CD4-positive, alpha-beta T cell treated with Interleukin-15 for 4 hours (primary cell): ENCODE data around the gene PPP1R16B.
A peak's percentile ranks its signal among the peaks of the same experiment; 100 is the strongest.

Source experiments
- DNase-seq: peaks from one replicate; pipeline ENCODE4 v3.0.0-alpha.2; 2020; ENCODE audit warnings: low spot score

PPP1R16B gene

DNA sequence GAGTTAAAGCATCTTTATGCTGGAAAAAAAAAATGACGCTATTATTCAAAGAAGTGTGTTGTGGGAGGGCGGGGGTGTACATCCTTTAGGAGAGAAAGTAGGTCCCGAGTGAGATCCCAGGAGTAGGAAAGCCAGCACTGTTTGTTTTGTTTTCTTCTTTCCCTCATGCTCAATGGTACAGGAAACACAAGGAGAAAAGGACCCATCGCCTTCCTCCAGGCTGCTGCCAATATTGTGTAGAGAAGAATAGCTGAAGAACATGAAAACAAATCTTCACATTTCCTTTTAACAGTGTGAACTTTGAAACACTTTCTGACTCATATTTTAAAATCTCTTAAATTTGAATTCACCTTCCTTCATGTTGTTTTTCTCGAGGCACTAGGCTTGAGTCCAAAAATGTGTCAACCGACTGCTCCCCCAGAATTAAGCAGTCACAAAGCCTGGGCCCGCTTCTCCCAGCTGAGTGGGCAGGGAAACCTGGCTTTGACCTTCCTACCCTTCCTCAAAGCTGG, 22.3 kb downstream of the PPP1R16B start:
- no peak for DNase-seq

DNA sequence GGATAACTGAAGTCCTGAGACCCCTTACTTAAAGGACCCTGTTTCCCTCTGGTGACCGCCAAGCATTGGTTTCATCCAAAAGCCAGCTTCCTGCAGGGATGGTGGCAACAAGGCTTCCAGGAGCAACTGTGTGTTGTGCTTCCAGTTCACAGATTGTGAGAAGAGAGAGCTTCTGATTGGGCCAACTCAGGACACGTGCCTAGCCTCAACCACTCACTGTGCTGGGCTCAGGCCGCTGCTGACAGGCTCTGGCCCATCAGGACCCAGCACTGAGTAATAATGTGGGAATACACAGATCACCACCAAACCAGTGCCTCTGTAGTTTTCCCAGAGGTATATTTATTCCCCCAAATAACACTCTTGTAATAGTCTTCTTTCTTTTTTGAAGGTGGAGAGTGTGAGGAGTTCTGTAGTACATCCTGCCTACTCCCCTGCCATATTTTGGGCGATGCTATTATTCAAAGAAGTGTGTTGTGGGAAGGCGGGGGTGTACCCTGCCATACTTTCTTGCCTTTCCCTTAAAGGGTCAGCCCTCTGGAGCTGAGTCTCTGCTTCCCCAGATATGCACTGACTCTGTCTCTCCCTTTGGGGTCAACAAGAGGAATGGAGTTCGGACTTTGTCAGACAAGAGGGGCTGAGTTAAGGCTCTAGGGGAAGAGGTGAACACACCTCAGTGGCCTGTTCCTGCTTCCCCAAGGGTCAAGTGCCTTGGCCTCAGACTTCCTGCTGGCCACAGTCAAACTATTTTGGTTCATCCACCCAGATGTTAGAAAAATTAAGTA, 23.2 kb downstream of the PPP1R16B start:
- no peak for DNase-seq

DNA sequence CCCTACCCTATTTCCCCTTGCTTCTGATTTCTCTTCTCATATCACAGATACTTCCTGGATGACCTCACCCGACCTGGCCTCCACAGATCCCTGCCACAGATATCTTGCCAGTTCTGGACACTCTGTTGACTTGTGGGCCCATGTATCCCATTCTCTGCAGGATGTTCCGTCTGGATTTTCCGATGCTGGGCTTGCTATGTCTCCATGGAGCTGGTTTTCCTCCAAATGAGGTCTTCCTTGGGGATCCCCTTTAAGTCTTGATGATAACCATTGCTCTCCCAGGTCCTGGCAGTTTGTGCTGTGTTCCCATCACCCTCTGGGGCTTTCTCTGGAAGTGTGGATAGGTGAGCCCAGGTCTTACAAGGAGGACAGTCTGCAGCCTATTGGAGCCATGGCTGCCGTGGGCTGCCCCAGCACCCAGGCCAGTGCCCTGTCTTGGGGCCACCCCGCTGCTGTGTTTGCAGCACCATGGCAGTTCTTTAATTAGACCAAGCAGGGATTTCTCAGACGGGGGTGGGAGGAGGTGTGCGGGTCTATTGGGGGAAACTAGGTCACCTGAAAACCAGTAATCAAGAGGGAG, 23.9 kb downstream of the PPP1R16B start:
- no peak for DNase-seq

DNA sequence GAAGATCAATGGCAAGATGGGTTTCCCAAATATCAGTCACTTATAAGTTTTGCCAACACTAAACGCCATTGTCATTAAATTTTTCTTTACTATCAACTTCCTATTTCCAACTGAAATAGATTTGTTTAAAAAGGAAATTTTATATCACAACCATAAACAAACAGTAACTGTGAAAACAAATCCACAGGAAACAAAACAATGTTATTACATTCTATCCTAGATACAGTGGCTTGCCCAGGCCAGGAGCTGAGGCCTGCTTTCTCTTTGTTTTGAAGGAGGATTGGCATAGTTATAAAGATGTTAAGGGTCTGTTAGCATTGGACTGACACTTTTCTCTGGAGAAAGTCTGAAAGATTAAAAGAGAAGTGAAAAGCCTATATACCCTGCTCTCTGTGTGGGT, 24.9 kb downstream of the PPP1R16B start:
- no peak for DNase-seq

DNA sequence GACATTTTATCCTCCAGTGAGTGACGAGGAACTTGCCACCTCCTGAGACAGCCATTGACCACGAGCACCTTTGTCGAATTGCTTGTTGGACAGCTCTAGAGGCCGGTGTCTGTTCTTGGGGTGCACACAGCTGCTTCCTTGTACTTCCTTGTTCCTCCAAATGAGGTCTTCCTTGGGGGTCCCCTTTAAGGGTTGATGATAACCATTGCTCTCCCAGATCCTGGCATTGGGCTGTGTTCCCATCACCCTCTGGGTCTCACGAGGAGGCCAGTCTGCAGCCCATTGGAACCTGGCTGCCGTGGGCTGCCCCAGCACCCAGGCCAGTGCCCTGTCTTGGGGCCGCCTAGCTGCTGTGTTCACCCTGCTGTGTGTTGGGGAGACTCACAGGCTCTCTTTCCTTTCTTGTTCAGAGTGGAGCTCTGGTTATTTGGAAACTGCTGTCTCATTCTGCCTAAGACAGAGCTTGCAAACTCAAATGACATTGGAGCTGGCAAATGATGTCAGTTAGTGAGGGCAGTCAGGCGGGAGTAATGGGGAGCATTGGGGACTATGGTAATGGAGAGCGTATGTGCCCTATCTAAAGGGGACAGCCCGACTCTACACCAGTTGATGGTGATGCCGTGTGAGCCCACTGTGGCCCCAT, 25.7 kb downstream of the PPP1R16B start:
- DNase-seq: no peak

DNA sequence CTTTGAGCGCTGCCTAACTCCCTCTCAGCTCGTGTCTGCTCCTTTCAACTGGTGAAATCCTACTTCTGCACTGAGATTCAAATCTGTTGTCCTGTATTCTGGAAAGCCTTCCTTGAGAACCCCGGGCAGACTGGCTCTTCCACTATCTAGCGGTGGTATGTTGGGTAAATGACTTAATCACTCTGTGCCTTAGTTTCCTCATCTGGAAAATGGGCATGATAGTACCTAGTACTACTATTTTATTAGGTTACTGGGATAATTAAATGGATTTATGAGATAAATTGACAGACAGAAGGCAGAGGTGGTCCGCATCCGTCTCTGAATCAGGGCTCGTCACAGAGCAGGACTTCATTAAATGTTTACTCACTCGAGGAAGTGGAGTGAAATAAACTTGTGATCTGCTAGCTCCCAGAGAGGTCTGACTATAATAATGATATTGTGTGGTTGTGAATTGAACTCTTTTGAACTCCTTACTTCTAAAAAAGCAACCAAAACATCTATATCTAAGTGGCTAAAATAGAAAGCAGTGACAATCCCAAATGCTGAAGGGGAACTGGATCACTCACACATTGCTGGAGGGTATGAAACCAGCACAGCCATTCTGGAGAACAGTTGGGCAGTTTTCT, 26.6 kb downstream of the PPP1R16B start:
- no peak for DNase-seq

DNA sequence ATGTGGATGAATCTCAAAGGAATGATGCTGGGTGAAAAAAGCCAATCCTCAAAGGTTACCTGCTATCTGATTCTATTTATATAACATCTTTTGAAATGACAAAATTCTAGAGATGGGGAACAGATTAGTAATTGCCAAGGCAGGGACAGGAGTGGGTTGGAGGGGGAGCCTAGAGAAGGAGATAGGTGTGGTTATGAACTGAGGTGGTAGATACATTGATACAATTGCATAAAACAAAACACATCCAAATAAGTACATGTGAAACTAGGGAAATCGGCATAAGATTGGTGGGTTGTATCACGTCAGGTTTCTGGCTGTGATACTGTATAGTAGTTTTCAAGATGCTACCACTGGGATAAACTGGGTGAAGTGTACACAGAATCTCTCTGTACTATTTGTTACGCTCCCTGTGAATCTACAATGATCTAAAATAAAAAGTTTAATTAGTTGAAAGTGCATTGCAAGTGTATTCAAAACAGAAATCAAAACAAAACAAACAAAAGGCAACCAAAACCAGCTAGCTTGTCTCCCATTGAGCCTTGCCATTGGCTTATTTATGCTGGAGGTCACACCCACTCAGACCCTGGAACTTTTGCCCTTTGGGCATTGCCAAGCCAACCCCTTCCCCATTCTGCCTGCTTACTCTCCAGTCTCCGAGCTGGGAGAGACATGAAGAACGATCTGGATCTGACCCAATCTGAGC, 27.8 kb downstream of the PPP1R16B start:
- DNase-seq: no peak

DNA sequence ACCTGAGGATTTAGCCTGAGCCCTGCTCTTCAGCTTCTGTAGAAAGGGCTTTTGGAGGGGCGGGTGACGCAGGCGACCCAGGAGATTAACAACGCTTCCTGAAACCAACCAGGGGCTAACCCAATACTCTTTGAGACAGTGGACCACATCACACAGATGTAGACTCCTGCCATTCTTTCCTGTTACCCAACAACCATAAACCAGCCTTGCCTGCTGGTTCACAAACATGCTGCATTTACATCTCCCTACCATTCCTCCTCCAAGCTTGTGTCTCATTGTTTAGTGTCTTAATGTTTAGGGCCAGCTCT, 28.3 kb downstream of the PPP1R16B start:
- DNase-seq: no peak

DNA sequence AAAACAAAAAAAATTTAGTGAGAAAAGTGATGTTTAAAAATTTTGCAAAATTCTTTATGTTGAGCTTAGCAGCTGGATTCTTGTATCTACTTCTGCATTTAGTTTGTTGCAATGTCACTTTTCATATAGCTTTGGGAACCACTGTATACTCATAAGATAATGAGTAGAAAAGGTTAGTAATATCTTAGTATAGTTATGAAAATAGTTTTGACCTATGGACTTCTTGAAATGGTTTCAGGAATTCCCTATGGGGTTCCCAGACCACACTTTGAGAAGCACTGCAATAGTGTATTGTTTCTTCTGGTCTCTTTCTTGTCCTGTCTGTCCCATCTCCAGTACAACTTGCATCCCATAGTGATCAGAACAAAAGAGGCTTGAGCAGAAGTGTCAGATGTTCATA, 29.4 kb downstream of the PPP1R16B start:
- DNase-seq: no peak

DNA sequence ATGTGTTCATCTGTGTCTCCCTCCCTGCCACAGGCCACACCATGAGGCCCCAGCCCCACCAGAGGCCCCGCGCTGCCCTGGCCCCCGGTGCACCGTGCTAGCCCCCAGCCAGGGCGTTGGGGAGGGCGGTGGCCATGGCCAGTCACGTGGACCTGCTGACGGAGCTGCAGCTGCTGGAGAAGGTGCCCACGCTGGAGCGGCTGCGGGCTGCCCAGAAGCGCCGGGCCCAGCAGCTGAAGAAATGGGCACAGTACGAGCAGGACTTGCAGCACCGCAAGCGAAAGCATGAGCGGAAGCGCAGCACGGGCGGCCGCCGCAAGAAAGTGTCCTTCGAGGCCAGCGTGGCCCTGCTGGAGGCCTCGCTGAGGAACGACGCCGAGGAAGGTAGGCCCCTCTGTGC, 30.3 kb downstream of the PPP1R16B start:
- DNase-seq: no peak

DNA sequence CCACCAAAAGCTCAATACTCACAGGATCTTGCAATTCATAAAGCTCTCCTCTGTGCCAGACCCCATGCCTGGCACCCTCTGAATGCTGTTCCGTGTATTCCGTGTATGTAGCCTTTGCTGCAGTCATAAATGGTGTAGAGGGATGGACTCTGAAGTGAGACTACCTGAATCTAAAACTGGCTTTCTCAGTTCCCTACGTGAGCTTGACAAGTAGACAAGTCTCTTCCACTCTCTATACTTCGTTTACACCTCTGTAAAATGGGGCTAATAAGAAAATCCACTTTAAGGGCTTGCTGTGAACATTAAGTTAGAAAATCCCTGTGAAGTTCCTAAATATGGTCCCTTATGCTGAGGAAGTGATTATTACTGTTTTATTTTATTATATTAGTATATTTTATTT, 31.5 kb downstream of the PPP1R16B start:
- DNase-seq: no peak

DNA sequence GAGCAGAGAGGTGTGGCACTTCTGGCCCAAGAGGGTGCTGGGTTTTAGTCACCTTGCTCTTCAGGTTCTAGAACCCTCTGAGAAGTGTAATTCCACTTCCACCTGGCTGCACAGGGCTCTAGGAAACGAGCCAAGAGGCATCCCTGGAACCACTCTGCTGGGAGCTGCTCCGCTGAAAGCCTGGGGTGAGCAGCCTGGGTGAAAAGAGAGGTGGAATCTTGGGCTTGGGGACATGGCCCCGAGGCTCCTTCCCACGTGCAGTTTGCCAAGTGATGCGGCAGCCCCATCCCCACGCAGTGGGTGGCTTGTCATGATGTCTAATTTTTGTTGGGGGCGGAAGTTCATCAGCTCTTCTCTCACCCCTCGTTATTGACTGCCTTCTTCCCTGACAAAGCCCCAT, 32.8 kb downstream of the PPP1R16B start:
- DNase-seq: no peak

DNA sequence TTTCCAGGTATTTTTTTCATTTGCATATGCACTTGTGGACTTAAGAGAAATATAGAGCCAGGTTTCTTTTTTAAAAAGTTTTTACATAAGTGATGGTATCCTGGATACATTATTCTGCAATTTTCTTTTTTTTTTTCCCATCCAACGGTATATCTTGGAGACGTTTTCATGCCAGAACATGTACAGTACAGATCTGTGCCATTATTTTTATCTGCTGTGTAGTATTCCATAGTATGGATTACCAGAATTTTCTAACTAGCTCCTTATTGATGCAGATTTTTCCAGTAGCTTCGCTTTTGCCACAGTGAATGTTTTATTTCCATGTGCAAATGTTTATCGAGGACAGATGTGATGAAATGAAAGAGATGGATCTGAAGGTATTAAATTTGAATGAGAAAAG, 34.1 kb downstream of the PPP1R16B start:
- DNase-seq: no peak

DNA sequence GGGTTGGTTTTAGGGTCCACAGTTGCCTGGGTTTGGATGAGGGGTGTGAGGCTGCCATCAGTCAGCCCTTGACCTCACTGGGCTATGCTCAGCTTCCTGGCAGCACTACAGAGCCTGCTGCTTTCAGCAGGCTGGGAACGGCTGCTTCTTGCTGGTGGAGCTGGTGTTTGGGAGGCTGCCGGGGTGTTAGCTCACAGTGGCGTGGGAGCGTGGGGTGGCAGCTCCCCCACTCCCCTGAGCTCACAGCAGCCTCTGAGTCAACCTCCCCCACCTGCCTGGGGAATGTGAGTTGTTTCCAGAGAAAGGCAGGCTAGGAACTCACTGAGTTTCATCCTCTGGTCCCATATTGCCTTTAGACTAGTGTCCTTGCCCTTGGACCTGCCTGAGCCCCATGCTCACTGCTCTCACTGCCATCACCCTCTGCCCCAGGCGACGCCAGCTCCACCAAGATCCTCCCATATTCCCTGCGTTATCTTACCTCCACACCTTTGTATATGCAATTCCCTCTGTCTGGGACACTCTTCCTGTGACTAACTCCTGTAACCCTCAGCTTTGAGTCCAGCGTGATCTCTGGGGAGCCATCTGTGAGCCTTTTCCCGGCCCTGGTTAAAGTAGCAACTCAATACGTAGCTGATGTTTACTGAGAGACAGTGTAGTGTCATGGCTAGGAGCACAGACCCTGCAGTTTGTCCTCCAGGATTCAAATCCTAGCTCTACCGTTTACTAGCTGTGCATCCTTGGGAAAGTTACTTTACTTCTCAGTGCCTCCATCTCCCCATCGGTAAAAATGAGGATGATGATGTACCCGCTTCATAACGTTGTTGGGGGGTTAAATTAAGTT, 34.8 kb downstream of the PPP1R16B start:
- DNase-seq: peak; percentile 33

DNA sequence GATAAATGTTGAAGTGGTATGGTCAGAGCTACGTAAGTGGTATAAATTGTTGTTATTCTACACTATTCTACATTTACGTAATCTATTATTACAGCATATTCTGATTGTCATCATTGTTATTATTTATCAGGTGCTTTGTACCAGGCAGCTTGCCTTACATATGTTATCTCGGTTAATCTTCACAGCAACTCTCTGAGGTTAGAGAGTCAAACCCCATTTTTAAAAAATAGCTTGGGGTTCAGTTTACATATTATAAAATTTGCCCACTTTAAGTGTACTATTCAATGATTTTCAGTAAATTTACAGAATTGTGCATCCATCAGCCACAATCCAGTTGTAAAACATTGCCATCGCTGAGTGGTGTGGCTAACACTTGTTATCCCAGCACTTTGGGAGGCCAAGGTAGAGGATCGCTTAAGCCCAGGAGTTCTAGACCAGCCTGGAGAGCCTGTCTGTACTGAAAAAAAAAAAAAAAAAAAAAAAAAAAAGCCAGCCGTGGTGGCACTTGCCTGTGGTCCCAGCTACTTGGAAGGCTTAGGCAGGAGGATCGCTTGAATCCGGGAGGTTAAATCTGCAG, 35.5 kb downstream of the PPP1R16B start:
- DNase-seq: peak; percentile 45

DNA sequence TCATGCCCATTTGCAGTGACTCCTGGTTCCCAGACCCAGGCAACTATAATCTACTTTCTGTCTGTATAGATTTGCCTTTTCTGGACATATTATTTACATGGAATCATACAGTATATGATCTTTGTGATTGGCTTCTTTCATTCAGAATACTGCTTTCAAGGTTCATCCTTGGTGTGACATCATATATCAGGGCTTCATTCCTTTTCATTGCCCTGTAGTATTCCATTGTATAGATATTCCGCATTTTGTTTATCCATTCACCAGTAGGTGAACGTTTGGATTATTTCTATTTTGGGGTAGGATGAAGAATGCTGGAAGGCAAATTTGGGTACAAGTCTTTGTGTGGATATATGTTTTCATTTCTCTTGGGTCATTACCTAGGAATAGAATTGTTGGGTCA, 36.1 kb downstream of the PPP1R16B start:
- no peak for DNase-seq

DNA sequence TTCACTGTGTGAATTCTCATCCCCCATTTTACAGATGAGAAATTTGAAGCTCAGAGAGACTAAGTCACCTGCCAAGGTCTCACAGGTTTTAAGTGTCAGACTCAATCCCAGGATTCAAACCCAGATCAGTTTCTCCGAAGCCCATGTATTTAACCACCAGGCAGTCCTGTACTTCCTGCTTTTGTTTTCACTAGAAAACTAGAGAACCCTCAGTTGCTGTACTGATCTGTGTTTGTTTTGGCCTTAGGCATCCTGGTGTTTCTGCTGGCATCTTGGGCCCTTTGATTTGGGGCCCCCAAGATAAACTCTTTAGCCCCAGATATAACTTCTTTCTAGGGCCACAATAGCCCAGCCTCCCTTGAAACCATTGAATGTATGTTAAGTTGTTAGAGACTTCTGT, 36.5 kb downstream of the PPP1R16B start:
- DNase-seq: peak; percentile 69

DNA sequence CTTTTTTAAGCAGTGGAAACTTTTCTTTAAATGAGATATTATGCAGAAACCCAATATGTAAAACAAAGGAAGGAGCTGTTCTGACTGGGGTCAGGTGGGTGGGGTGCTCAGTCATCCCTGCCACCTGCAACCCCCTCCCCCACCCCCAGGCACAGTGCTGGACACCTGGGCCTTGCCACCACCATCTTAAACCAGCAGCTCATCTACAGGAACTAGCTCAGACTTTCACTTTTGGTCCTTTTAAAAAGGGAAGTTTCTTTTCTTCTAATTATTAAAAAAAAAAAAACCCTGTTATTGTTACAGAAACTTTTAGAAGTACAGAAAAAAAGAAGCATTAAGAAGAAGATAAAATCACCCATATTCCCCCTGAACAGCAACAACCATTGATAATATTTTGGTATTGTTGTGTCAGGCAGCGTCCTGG, 37.1 kb downstream of the PPP1R16B start:
- DNase-seq: peak; percentile 56

DNA sequence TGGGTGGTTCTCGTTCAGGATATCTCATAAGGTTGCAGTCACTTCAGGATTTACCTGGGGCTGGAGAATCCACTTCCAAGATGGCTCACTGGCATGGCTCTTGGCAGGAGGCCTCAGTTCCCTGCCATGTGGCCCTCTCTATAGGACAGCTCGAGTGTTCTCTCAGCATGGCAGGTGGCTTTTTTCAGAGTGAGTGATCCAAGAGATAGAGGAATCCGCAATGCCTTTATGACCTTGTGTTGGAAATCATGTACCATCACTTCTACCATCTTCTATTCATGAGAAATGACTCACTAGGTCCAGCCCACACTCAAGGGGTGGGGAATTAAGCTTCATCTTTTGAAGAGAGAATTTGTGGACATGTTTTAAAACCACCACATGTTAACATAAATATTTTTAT, 37.8 kb downstream of the PPP1R16B start:
- peak; percentile 36 for DNase-seq

DNA sequence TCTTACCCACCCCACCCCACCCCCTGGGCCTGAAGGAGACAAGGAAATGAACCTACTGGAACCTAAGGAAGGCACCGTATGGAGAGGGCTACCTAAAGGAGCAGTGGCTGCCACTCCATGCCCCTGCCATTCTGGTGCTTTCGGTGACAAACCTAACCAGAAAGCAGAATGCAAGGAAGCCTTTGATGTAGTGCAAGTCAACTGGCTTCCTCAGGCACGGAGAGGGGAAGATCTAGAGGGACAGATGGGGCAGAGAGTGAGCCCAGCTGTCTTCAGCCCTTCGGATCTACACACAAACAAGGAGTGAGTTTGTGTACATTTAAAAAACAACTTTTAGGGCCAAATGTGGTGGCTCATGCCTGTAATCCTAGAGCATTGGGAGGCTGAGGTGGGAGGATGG, 39.5 kb downstream of the PPP1R16B start:
- peak; percentile 22 for DNase-seq

DNA sequence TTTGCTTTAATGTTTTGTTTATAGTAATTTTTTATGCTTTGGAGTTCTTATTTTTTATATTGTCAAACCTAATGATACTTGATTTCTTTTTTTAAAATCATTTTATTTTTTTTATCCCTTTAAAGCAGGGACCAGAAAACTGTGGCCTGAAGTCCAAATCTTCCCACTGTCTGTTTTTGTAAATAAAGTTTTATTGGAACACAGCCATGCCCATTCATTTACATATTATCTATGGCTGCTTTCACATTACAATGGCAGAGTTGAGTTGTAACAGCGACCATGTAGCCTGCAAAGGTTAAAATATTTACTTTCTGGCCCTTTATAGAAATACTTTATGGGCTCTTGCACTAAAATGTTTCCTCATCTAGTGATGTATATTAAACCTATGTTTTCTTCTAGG, 42.3 kb downstream of the PPP1R16B start:
- no peak for DNase-seq
